Choroid plexus epithelial cell (primary cell): ENCODE results near the gene DNAJB1.

ENCODE experiments used
- DNase-seq: peaks from one replicate; pipeline ENCODE4 v3.0.0-alpha.2; 2010; ENCODE audit warnings: low read depth
- H3K4me3 ChIP-seq: 2 replicates; pipeline ENCODE4 v1.5.1; 2011; ENCODE audit warnings: low read depth, mild to moderate bottlenecking, control low read depth, low read length, moderate library complexity
- TF ChIP-seq, protein P1 (sequence below): conservative IDR thresholded peaks from 2 replicates; pipeline ENCODE4 v1.5.1; 2011; ENCODE audit warnings: low read depth, mild to moderate bottlenecking, control low read depth, inconsistent platforms, low read length, moderate library complexity

DNAJB1 gene

DNA sequence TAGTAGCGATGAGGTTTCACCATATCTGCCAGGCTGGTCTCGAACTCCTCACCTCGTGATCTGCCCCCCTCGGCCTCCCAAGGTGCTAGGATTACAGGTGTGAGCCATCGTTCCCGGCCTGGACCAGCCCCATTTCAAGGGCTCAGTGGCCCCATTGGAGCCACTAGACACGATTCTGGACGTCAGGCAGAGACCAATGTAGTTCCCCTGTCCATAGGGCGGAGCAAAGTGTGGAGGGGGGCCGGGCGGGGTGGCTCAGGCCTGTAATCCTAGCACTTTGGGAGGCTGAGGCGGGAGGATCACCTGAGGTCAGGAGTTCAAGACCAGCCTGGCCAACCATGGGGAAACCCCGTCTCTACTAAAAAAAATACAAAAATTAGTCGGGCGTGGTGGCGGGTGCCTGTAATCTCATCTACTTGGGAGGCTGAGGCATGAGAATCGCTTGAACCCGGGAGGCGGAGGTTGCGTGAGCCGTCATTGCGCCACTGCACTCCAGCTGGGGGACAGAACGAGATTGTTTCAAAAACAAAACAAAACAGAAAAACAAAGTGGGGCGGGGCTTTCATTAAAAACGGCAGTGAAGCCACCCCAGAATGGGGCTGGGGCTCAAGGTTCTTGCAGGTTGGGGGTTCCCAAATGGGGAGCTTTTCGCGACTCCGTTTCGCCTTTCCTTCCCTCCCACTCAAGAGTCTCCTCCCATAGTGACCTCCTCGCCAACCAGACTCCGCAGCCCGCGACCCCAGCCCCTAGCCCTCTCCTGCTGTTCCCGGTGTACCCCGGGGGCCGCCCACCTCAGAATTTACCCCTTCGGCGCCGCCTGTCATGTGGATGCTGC is 10.4 kb upstream of the DNAJB1 start:
- DNase-seq = peak; percentile 18
- H3K4me3 ChIP-seq = peak overlapping the region; percentile 73
- TF ChIP-seq, protein P1, sequence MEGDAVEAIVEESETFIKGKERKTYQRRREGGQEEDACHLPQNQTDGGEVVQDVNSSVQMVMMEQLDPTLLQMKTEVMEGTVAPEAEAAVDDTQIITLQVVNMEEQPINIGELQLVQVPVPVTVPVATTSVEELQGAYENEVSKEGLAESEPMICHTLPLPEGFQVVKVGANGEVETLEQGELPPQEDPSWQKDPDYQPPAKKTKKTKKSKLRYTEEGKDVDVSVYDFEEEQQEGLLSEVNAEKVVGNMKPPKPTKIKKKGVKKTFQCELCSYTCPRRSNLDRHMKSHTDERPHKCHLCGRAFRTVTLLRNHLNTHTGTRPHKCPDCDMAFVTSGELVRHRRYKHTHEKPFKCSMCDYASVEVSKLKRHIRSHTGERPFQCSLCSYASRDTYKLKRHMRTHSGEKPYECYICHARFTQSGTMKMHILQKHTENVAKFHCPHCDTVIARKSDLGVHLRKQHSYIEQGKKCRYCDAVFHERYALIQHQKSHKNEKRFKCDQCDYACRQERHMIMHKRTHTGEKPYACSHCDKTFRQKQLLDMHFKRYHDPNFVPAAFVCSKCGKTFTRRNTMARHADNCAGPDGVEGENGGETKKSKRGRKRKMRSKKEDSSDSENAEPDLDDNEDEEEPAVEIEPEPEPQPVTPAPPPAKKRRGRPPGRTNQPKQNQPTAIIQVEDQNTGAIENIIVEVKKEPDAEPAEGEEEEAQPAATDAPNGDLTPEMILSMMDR = no peak

DNA sequence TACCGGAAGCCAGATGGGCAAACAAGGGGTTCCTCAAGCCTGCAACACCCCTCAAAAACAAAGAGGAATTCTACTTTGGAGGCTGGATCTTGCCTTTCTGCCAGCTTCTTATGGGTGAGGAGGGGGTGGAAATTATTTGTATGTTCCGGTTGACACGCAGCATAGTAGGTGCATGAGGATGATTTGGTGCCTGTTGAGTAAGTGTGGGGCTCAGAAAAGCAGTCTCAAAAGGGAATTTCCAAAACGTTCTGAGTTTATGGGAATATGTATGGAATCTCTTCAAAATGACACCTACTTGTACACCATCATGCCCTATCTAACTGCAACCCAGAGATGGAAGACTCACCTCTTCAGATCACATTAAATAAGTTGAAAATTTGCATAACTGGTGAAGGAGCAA is 8.2 kb upstream of the DNAJB1 start:
- no peak for DNase-seq
- H3K4me3 ChIP-seq = no peak overlapping the region
- TF ChIP-seq, protein P1 = no peak

DNA sequence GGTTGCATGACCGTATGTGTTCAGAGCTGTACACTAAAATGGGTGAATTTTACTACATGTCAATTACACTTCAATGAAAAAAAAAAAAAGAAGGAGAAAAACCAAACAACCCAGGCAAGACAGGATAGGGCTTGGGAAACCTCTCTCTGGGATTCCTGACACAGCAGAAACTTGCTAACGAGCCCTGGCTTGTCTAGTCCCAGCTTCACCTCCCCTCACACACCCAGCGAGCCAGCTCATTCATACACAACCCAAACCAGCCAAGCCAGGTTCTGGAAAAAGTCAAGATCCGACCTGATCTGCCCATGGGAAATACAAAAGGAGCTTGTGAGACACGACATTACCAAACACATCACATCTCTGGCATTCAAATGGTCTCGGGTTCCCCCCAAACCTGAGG is 7.5 kb upstream of the DNAJB1 start:
- TF ChIP-seq, protein P1 = no peak
- H3K4me3 ChIP-seq = no peak overlapping the region
- DNase-seq = no peak

DNA sequence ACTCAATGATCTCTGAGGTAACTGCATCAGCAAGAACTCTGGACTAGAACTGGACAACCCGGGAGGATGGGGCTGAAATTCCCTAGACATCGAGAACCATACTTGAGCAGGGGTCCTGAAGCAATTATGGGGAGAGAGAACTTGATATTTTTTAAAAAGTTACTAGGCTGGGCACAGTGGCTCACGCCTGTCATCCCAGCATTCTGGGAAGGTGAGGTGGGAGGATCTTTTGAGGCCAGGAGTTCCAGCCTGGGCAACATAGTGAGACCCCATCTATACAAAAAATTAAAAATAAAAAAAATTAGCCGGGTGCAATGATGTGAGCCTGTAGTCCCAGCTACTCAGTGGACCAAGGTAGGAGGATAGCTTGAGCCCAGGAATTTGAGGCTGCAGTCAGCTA is 2.3 kb upstream of the DNAJB1 start:
- no peak for DNase-seq
- TF ChIP-seq, protein P1 = no peak

GRCh38 chr19:14519860-14520407 is 1.7 kb upstream of the DNAJB1 start:
- TF ChIP-seq, protein P1 = no peak
- H3K4me3 ChIP-seq = no peak overlapping the region
- DNase-seq = no peak

More for the DNA sequence above, 2.3 kb upstream of the DNAJB1 start:
- H3K4me3 ChIP-seq = no peak overlapping the region

GRCh38 chr19:14519245-14519859 is 1.2 kb upstream of the DNAJB1 start:
- TF ChIP-seq, protein P1 = no peak
- no peak overlapping the region for H3K4me3 ChIP-seq
- no peak for DNase-seq
